GM12874 (cell line): ENCODE results near the gene C2orf78.

Source experiments
- CTCF ChIP-seq: IDR thresholded peaks from 2 replicates; pipeline ENCODE4 v1.5.1; 2011; ENCODE audit warnings: low read depth, mild to moderate bottlenecking, control low read depth, low read length, moderate library complexity; ENCODE audit not compliant: insufficient read depth

Gene C2orf78

GRCh38 chr2:73749314-73749713, 34.7 kb upstream of the C2orf78 start:
- no peak for TF ChIP-seq CTCF

- no peak for TF ChIP-seq CTCF
Measured at GRCh38 chr2:73759285-73759764, 24.7 kb upstream of the C2orf78 start.

- TF ChIP-seq CTCF = no peak
Measured at GRCh38 chr2:73759904-73760303, 24.1 kb upstream of the C2orf78 start.

- TF ChIP-seq CTCF = no peak
Measured at GRCh38 chr2:73762571-73762970, 21.4 kb upstream of the C2orf78 start.

- TF ChIP-seq CTCF = no peak
Measured at GRCh38 chr2:73764945-73765344, 19.0 kb upstream of the C2orf78 start.

GRCh38 chr2:73766349-73766748, 17.6 kb upstream of the C2orf78 start:
- no peak for TF ChIP-seq CTCF

- TF ChIP-seq CTCF = no peak
Measured at GRCh38 chr2:73766994-73767393, 17.0 kb upstream of the C2orf78 start.

GRCh38 chr2:73770725-73771124, 13.3 kb upstream of the C2orf78 start:
- TF ChIP-seq CTCF = no peak
